ENCODE results near the gene RUNX1. TPM values are rescaled to one million over a fixed set of nuclear protein-coding genes. Genes with fewer than 3 reads are reported as not detected.

Gene RUNX1
- total RNA-seq, 4 donors from 2014 or later: 3.9 to 14.5 (median 5.8) TPM

GRCh38 chr21:34762786-34763185 lies 286.3 kb downstream of the RUNX1 start:
- Histone ChIP-seq H3K27me3 (peaks cover 11% of the 10 kb centered on the region), H3K9me3 (peaks cover 0 to 8% (median 0%) of the 10 kb centered on the region in 3 donors), H3K36me3 (no peaks in the 10 kb centered on the region), H3K27ac (no peak overlapping the region), H3K4me3 (no peak overlapping the region), H3K4me1 (no peaks in the 10 kb centered on the region)
- 100% methylated on average over 1 of the region's 1 CpG for WGBS, 2 donors (ENCODE audit: low coverage in 1 of 2)
- TF ChIP-seq POLR2A (IDR thresholded peaks at IDR 0.05): no peak
- TF ChIP-seq EP300 (IDR thresholded peaks at IDR 0.05): no peak
- no peak for TF ChIP-seq POLR2AphosphoS5 (IDR thresholded peaks at IDR 0.05)
- TF ChIP-seq CTCF (IDR thresholded peaks at IDR 0.05): no peak
- ATAC-seq: no peak

- Histone ChIP-seq H3K9me3 (peaks cover 0 to 8% (median 0%) of the 10 kb centered on the region in 3 donors), H3K4me3 (no peak overlapping the region), H3K4me1 (no peaks in the 10 kb centered on the region), H3K27me3 (peaks cover 11% of the 10 kb centered on the region), H3K36me3 (no peaks in the 10 kb centered on the region), H3K27ac (no peak overlapping the region)
- no peak for ATAC-seq
- TF ChIP-seq POLR2AphosphoS5 (IDR thresholded peaks at IDR 0.05) (no peak), CTCF (IDR thresholded peaks at IDR 0.05) (no peak)
- WGBS, 2 donors (ENCODE audit: low coverage in 1 of 2): 42 to 80% methylated on average over 1 to 2 of the region's 2 CpGs
These were observed 287.3 kb downstream of the RUNX1 start for GRCh38 chr21:34761758-34762330.

GRCh38 chr21:34754690-34755647 lies 294.1 kb downstream of the RUNX1 start:
- TF ChIP-seq POLR2A (IDR thresholded peaks at IDR 0.05): no peak
- TF ChIP-seq POLR2AphosphoS5 (IDR thresholded peaks at IDR 0.05): no peak
- no peak for ATAC-seq
- H3K9me3 ChIP-seq: no peaks in the 10 kb centered on the region

GRCh38 chr21:34748862-34749261 lies 300.2 kb downstream of the RUNX1 start:
- Histone ChIP-seq H3K9me3 (no peaks in the 10 kb centered on the region), H3K4me1 (peaks cover 0 to 11% (median 0%) of the 10 kb centered on the region in 3 donors), H3K27ac (no peak overlapping the region), H3K36me3 (no peaks in the 10 kb centered on the region), H3K4me3 (no peak overlapping the region), H3K27me3 (peaks cover 23% of the 10 kb centered on the region)
- TF ChIP-seq POLR2A (IDR thresholded peaks at IDR 0.05): no peak
- TF ChIP-seq POLR2AphosphoS5 (IDR thresholded peaks at IDR 0.05): no peak
- no peak for TF ChIP-seq EP300 (IDR thresholded peaks at IDR 0.05)
- no peak for TF ChIP-seq CTCF (IDR thresholded peaks at IDR 0.05)
- no peak for ATAC-seq
- WGBS, 2 donors (ENCODE audit: low coverage in 1 of 2): 54 to 66% methylated on average over 3 of the region's 3 CpGs

More at GRCh38 chr21:34754690-34755647, 294.1 kb downstream of the RUNX1 start:
- Histone ChIP-seq H3K4me1 (no peaks in the 10 kb centered on the region), H3K36me3 (no peaks in the 10 kb centered on the region), H3K4me3 (no peak overlapping the region), H3K27me3 (peaks cover 27% of the 10 kb centered on the region), H3K27ac (no peak overlapping the region)
- 57 to 67% methylated on average over 3 to 9 of the region's 19 CpGs for WGBS, 2 donors (ENCODE audit: low coverage in 1 of 2)

- no peaks in the 10 kb centered on the region for H3K9me3 ChIP-seq
- H3K4me1 ChIP-seq: peaks cover 0 to 11% (median 0%) of the 10 kb centered on the region in 3 donors
- 0 to 48% methylated on average over 3 to 8 of the region's 21 CpGs for WGBS, 2 donors (ENCODE audit: low coverage in 1 of 2)
- ATAC-seq: peak; percentile 84
- peaks cover 27% of the 10 kb centered on the region for H3K27me3 ChIP-seq
- no peak overlapping the region for H3K4me3 ChIP-seq
- TF ChIP-seq POLR2A (IDR thresholded peaks at IDR 0.05) (no peak), CTCF (IDR thresholded peaks at IDR 0.05) (peak; percentile 71 to 92 (median 86))
- no peaks in the 10 kb centered on the region for H3K36me3 ChIP-seq
- H3K27ac ChIP-seq: no peak overlapping the region
These were observed 303.4 kb downstream of the RUNX1 start for GRCh38 chr21:34745557-34746255.
